HepG2 (cell line): Measurements from ENCODE around the gene DENND10. TPM values are rescaled to one million over a fixed set of nuclear protein-coding genes. Genes with fewer than 3 reads are reported as not detected.

Source experiments
- AGO2 ChIP-seq: fragments of 200-400 bp; formaldehyde crosslinking; optimal IDR thresholded peaks from 2 replicates; pipeline ENCODE3; 2017; ENCODE audit warnings: mild to moderate bottlenecking, low read depth, low read length, moderate library complexity
- AKNA ChIP-seq: sonication (generic); formaldehyde crosslinking; IDR thresholded peaks from 2 replicates; pipeline ENCODE4 v1.4.0; 2020; ENCODE audit warnings: missing genetic modification reagents, borderline replicate concordance
- HIVEP1 ChIP-seq: sonication (generic); formaldehyde crosslinking; IDR thresholded peaks from 2 replicates; pipeline ENCODE4 v1.4.0; 2020; ENCODE audit warnings: mild to moderate bottlenecking, missing genetic modification reagents
- KDM5A ChIP-seq: fragments of 200-600 bp; sonication (generic); IDR thresholded peaks from 2 replicates; pipeline ENCODE4 v1.7.0; 2018; ENCODE audit warnings: antibody characterized with exemption, mild to moderate bottlenecking, low read length, borderline replicate concordance
- MED13 ChIP-seq: sonication (generic); formaldehyde crosslinking; IDR thresholded peaks from 2 replicates; pipeline ENCODE4 v1.5.0; 2020; ENCODE audit warnings: missing genetic modification reagents
- NCOA5 ChIP-seq: sonication (generic); formaldehyde crosslinking; IDR thresholded peaks from 2 replicates; pipeline ENCODE4 v1.4.0; 2020; ENCODE audit warnings: missing genetic modification reagents
- NFYC ChIP-seq: IDR thresholded peaks from 2 replicates; pipeline ENCODE4 v1.6.1; 2016; ENCODE audit warnings: missing genetic modification reagents, missing compliant biosample characterization
- PAXIP1 ChIP-seq: sonication (generic); formaldehyde crosslinking; conservative IDR thresholded peaks from 2 replicates; pipeline ENCODE4 v1.4.0; 2020; ENCODE audit warnings: mild to moderate bottlenecking, missing genetic modification reagents, moderate library complexity
- RAD21 ChIP-seq: fragments of 450-650 bp; formaldehyde crosslinking; IDR thresholded peaks from 2 replicates; pipeline ENCODE4 v1.5.0; 2020; ENCODE audit warnings: mild to moderate bottlenecking
- TFAP4 ChIP-seq: sonication (generic); IDR thresholded peaks from 2 replicates; pipeline ENCODE4 v1.6.1; 2016; ENCODE audit warnings: low read depth, borderline replicate concordance
- ZBTB20 ChIP-seq: sonication (generic); formaldehyde crosslinking; IDR thresholded peaks from 2 replicates; pipeline ENCODE4 v1.8.1; 2023; ENCODE audit warnings: missing genetic modification reagents, low read depth, mild to moderate bottlenecking, borderline replicate concordance
- ZBTB3 ChIP-seq: sonication (generic); formaldehyde crosslinking; IDR thresholded peaks from 2 replicates; pipeline ENCODE4 v1.4.0; 2020; ENCODE audit warnings: low read depth, mild to moderate bottlenecking, moderate library complexity, missing genetic modification reagents, borderline replicate concordance
- ZMAT3 ChIP-seq: sonication (generic); formaldehyde crosslinking; conservative IDR thresholded peaks from 2 replicates; pipeline ENCODE4 v1.7.0; 2021; ENCODE audit warnings: missing genetic modification reagents
- ZNF317 ChIP-seq: sonication (generic); formaldehyde crosslinking; IDR thresholded peaks from 2 replicates; pipeline ENCODE4 v1.5.0; 2020; ENCODE audit warnings: mild to moderate bottlenecking, missing genetic modification reagents
- ZNF674 ChIP-seq: sonication (generic); formaldehyde crosslinking; IDR thresholded peaks from 2 replicates; pipeline ENCODE4 v1.5.0; 2020; ENCODE audit warnings: low read depth, mild to moderate bottlenecking, missing genetic modification reagents
- ZNF7 ChIP-seq: IDR thresholded peaks from 2 replicates; pipeline ENCODE4 v1.6.1; 2016; ENCODE audit warnings: missing biosample characterization, missing genetic modification reagents
- ZNF710 ChIP-seq: sonication (generic); formaldehyde crosslinking; IDR thresholded peaks from 2 replicates; pipeline ENCODE4 v1.5.0; 2020; ENCODE audit warnings: mild to moderate bottlenecking, missing genetic modification reagents, borderline replicate concordance
- polyA plus RNA-seq, 8 experiments: library from polyadenylated mRNA; depleted of rRNA in 3 of 8; stranded (reverse) in 7 of 8; unstranded in 1 of 8; fragments of >200 nt; fragmentation: Illumina TruSeq in 4 of 8; extraction: Trizol in 4 of 8; gene quantifications; 2 replicates each; pipeline versions ENCODE4 v1.2.1 to v1.2.3, GENCODE V29; 2011 to 2016; ENCODE audit warnings: low read depth in 4 of 8, missing spikeins in 1 of 8, mixed read lengths in 1 of 8; ENCODE audit not compliant: insufficient read depth in 1 of 8
- total RNA-seq, 5 experiments: library from RNA; depleted of rRNA; stranded (reverse); fragments of >200 nt; fragmentation: Illumina TruSeq; extraction: Trizol; gene quantifications; 2 replicates each; pipeline ENCODE4 v1.2.3, GENCODE V29; 2016; ENCODE audit warnings: low read depth in 1 of 5

Gene DENND10
- total and polyA plus RNA-seq, 2 of the 13 experiments (the other 11 are each of a cell fraction or from before 2014, with no cell fraction given) = 43.7 to 78.8 TPM

GRCh38 chr10:119079599-119080520, 24.1 kb upstream of the DENND10 start (continued):
- TF ChIP-seq ZNF710 = 0 out of 2 replicates have a peak, but pooled peaks have one; percentile 12
- 0 out of 2 replicates have a peak, but pooled peaks have one; percentile 31 for TF ChIP-seq ZBTB3 (CRISPR knock-in tag)
- TF ChIP-seq ZNF674 (CRISPR knock-in tag) = no peak
- no peak for TF ChIP-seq RAD21 (CRISPR knock-in tag)
- TF ChIP-seq ZNF7 (CRISPR knock-in tag) = no peak
- 0 out of 2 replicates have a peak, but pooled peaks have one; percentile 33 for TF ChIP-seq ZNF317
- no peak for TF ChIP-seq AKNA
- peak; percentile 14; the same call in 1 of the 2 replicates for TF ChIP-seq HIVEP1 (CRISPR knock-in tag)
- TF ChIP-seq NFYC (CRISPR knock-in tag) = no peak
- TF ChIP-seq AGO2 = peak; percentile 97
- no peak for TF ChIP-seq NCOA5
- TF ChIP-seq ZBTB20 = no peak
- no peak for TF ChIP-seq ZMAT3 (CRISPR knock-in tag)
- no peak for TF ChIP-seq TFAP4
- TF ChIP-seq PAXIP1 (CRISPR knock-in tag) = 0 out of 2 replicates have a peak, but pooled peaks have one; percentile 2
- 0 out of 2 replicates have a peak, but pooled peaks have one; percentile 21 for TF ChIP-seq KDM5A
- TF ChIP-seq MED13 = no peak
